Endothelial cell of umbilical vein (primary cell): Measurements from ENCODE around the gene LEAP2. TPM values are rescaled to one million over a fixed set of nuclear protein-coding genes. Genes with fewer than 3 reads are reported as not detected.

Experiments used
- BruUV-seq: library from RNA; stranded (reverse); fragments of 400-500 nt; replicated peaks from 2 replicates; lab custom pipeline; 2021; lab: Mats Ljungman, UMichigan
- CTCF ChIA-PET: fragments of 300-600, 350-600 bp; sonication (Branson Sonifier 250); formaldehyde crosslinking; loops from one replicate; lab custom pipeline; 2021; ENCODE audit warnings: antibody characterized with exemption, inconsistent platforms; lab: Charles Lee
- POLR2A ChIA-PET: fragments of 300-600, 350-600 bp; sonication (Branson Sonifier 250); formaldehyde crosslinking; loops from one replicate; lab custom pipeline; 2021; ENCODE audit warnings: antibody characterized with exemption, inconsistent platforms; lab: Charles Lee
- DNase-seq: peaks from one replicate; pipeline ENCODE4 v3.0.0-alpha.2; 2011; ENCODE audit warnings: low read depth, low spot score
- FAIRE-seq: peaks from 2 replicates; lab custom pipeline; 2011; peaks lifted over from hg19 to GRCh38; lab: Jason Lieb, UNC
- H2AFZ ChIP-seq: 2 replicates; pipeline ENCODE4 v1.6.0; 2012; ENCODE audit warnings: low read depth, low read length, control low read depth, inconsistent platforms
- H3K27ac ChIP-seq: 2 replicates; pipeline ENCODE4 v1.5.1; 2011; ENCODE audit warnings: low read depth, mild to moderate bottlenecking, control low read depth, low read length, moderate library complexity; ENCODE audit not compliant: insufficient read depth
- H3K27me3 ChIP-seq, 2 experiments: 2 replicates each; pipeline versions ENCODE4 v1.6.0 to v1.6.1; 2011; ENCODE audit warnings: low read length in 2 of 2, mixed read lengths in 1 of 2; ENCODE audit not compliant: control insufficient read depth in 2 of 2, insufficient read depth in 2 of 2
- H3K36me3 ChIP-seq, 2 experiments: 2 replicates in 1 of 2; 3 replicates in 1 of 2; pipeline ENCODE4 v1.5.1; 2011; ENCODE audit warnings: low read length in 2 of 2, mild to moderate bottlenecking in 1 of 2, moderate library complexity in 1 of 2; ENCODE audit not compliant: control insufficient read depth in 2 of 2, insufficient read depth in 2 of 2; ENCODE audit errors: extremely low read depth in 1 of 2
- H3K4me1 ChIP-seq: 3 replicates; pipeline ENCODE4 v1.5.1; 2011; ENCODE audit warnings: mild to moderate bottlenecking, low read length; ENCODE audit not compliant: control insufficient read depth, insufficient read depth; ENCODE audit errors: extremely low read depth
- H3K4me2 ChIP-seq: 2 replicates; pipeline ENCODE4 v1.6.1; 2011; ENCODE audit warnings: low read length, control low read depth, mixed read lengths; ENCODE audit not compliant: insufficient read depth
- H3K4me3 ChIP-seq, 3 experiments: fragments of 200-600 bp in 1 of 3; sonication (generic), shearing (Covaris generic) in 1 of 3; replicated peaks in 1 of 3; 2 replicates each; pipeline ENCODE4 v1.5.1; 2011 to 2016; ENCODE audit warnings: control low read depth in 3 of 3, low read length in 3 of 3, mild to moderate bottlenecking in 2 of 3, inconsistent platforms in 1 of 3, low read depth in 1 of 3, moderate library complexity in 1 of 3; ENCODE audit not compliant: insufficient read depth in 1 of 3
- H3K79me2 ChIP-seq: 2 replicates; pipeline ENCODE4 v1.6.0; 2012; ENCODE audit warnings: low read length, inconsistent platforms; ENCODE audit not compliant: control insufficient read depth, insufficient read depth
- H3K9ac ChIP-seq: replicated peaks from 2 replicates; pipeline ENCODE3; 2011; ENCODE audit warnings: low read length, control low read depth; ENCODE audit not compliant: insufficient read depth; ENCODE audit errors: extremely low read depth
- H3K9me1 ChIP-seq: replicated peaks from 3 replicates; pipeline ENCODE4 v1.6.0; 2011; ENCODE audit warnings: mild to moderate bottlenecking, low read length; ENCODE audit not compliant: control insufficient read depth, insufficient read depth; ENCODE audit errors: extremely low read depth
- H3K9me3 ChIP-seq: replicated peaks from 2 replicates; pipeline ENCODE4 v1.5.1; 2012; ENCODE audit warnings: low read length, inconsistent platforms; ENCODE audit not compliant: control insufficient read depth, insufficient read depth
- H4K20me1 ChIP-seq: replicated peaks from 2 replicates; pipeline ENCODE3; 2011; ENCODE audit warnings: mild to moderate bottlenecking, low read length; ENCODE audit not compliant: control insufficient read depth, insufficient read depth; ENCODE audit errors: extremely low read depth
- EZH2 ChIP-seq: IDR thresholded peaks from 2 replicates; pipeline ENCODE4 v1.6.1; 2012; ENCODE audit warnings: borderline replicate concordance, low read depth, mild to moderate bottlenecking, moderate library complexity, low read length, inconsistent platforms; ENCODE audit not compliant: severe bottlenecking
- FOS ChIP-seq: IDR thresholded peaks from 2 replicates; pipeline ENCODE4 v1.6.1; 2011; ENCODE audit warnings: mild to moderate bottlenecking, low read length, moderate library complexity, borderline replicate concordance; ENCODE audit not compliant: insufficient read depth
- GATA2 ChIP-seq: IDR thresholded peaks from 2 replicates; pipeline ENCODE4 v1.7.0; 2011; ENCODE audit warnings: low read depth, mild to moderate bottlenecking, moderate library complexity, mixed read lengths, low read length; ENCODE audit not compliant: insufficient read length, insufficient read depth
- JUN ChIP-seq: IDR thresholded peaks from 2 replicates; pipeline ENCODE4 v1.6.1; 2011; ENCODE audit warnings: borderline replicate concordance, low read depth; ENCODE audit not compliant: insufficient read length, insufficient read depth
- MYC ChIP-seq: IDR thresholded peaks from one replicate; pipeline ENCODE4 v1.6.1; 2011; ENCODE audit warnings: mild to moderate bottlenecking, low read depth, low read length
- POLR2A ChIP-seq: IDR thresholded peaks from 2 replicates; pipeline ENCODE4 v1.6.1; 2012; ENCODE audit warnings: low read depth, mild to moderate bottlenecking, control low read depth, low read length
- POLR2AphosphoS5 ChIP-seq: IDR thresholded peaks from 2 replicates; pipeline ENCODE4 v1.6.1; 2012; ENCODE audit warnings: low read depth, mild to moderate bottlenecking, control low read depth, low read length, moderate library complexity; ENCODE audit not compliant: insufficient read depth
- dilution Hi-C: fragments of 300-500 bp; cut with MboI; formaldehyde crosslinking; loops from one replicate; pipeline ENCODE4 v1.15.0; 2019; ENCODE audit warnings: low sequenced_read_pairs; ENCODE audit not compliant: extremely low pct_ligation_motif_present
- intact Hi-C: fragments of 100-400 bp; cut with micrococcal nuclease; formaldehyde crosslinking; loops from one replicate; pipeline ENCODE4 v1.10.0; 2022
- polyA plus RNA-seq, 4 experiments: library from polyadenylated mRNA; depleted of rRNA in 3 of 4; stranded (reverse) in 3 of 4; unstranded in 1 of 4; fragments of >200 nt; gene quantifications; 2 replicates each; pipeline versions ENCODE4 v1.2.1 to v1.2.3, GENCODE V29; 2011 to 2012; ENCODE audit warnings: missing spikeins in 1 of 4
- total RNA-seq: library from RNA; stranded (reverse); gene quantifications from 2 replicates; pipeline ENCODE4 v1.2.3, GENCODE V29; 2021
- TF ChIP-seq, protein P1 (sequence below): IDR thresholded peaks from 2 replicates; pipeline ENCODE4 v1.6.1; 2011; ENCODE audit not compliant: insufficient read depth, insufficient read length
- TF ChIP-seq, protein P2 (sequence below), 2 donors: IDR thresholded peaks; 1 replicate in 1 of 2; 2 replicates in 1 of 2; pipeline ENCODE4 v1.5.1; 2011; ENCODE audit warnings: low read length in 2 of 2, mild to moderate bottlenecking in 2 of 2, moderate library complexity in 2 of 2, control low read depth in 1 of 2, inconsistent platforms in 1 of 2, low read depth in 1 of 2; ENCODE audit not compliant: insufficient read depth in 1 of 2; ENCODE audit errors: extremely low read depth in 1 of 2

The LEAP2 gene
- total and polyA plus RNA-seq, 2 donors (not counting 3 experiments of a cell fraction or from before 2014, with no cell fraction given): 0.37 to 0.40 TPM

DNA sequence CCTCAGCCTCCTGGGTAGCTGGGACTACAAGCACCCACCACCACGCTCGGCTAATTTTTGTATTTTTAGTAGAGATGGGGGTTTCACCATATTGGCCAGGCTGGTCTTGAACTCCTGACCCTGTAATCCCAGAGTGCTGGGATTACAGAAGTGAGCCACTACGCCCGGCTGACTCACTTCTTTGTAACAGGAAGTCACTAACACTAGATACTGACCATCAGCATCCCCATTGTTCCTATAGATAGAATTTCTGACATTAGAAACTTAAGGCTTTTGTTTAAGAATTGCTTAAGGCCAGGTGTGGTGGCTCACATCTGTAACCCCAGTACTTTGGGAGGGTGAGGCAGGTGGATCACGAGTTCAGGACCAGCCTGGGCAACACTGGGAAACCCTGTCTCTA, 42.2 kb downstream of the LEAP2 start:
- peaks cover 58% of the 10 kb centered on the region for H3K79me2 ChIP-seq
- H3K9ac ChIP-seq: no peak overlapping the region
- H2AFZ ChIP-seq: no peak overlapping the region
- DNase-seq: peak; percentile 15
- no peaks in the 10 kb centered on the region for H3K9me3 ChIP-seq
- ChIA-PET POLR2A (interaction anchor here (0.6 kb wide), 1 partner anchor 76 kb away, joined by 3 read pairs; no protein-coding TSS in a partner anchor), CTCF (no interaction called here)
- no peaks in the 10 kb centered on the region for H3K9me1 ChIP-seq
- TF ChIP-seq FOS (peak; percentile 45), JUN (no peak), POLR2AphosphoS5 (no peak)
- TF ChIP-seq, protein P1, sequence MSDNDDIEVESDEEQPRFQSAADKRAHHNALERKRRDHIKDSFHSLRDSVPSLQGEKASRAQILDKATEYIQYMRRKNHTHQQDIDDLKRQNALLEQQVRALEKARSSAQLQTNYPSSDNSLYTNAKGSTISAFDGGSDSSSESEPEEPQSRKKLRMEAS: no peak
- dilution Hi-C loops: no loop called here
- no peak overlapping the region for H3K4me2 ChIP-seq
- FAIRE-seq: no peak
- peak overlapping the region; percentile 12 for H3K27ac ChIP-seq
- no peaks in the 10 kb centered on the region for H3K27me3 ChIP-seq
- H3K4me3 ChIP-seq: no peak overlapping the region
- H3K4me1 ChIP-seq: peaks cover 9% of the 10 kb centered on the region
- peaks cover 4% of the 10 kb centered on the region for H4K20me1 ChIP-seq
- H3K36me3 ChIP-seq: peaks cover 0 to 6% of the 10 kb centered on the region in 2 experiments
- intact Hi-C loops: no loop called here
- no TSS peak for BruUV-seq

DNA sequence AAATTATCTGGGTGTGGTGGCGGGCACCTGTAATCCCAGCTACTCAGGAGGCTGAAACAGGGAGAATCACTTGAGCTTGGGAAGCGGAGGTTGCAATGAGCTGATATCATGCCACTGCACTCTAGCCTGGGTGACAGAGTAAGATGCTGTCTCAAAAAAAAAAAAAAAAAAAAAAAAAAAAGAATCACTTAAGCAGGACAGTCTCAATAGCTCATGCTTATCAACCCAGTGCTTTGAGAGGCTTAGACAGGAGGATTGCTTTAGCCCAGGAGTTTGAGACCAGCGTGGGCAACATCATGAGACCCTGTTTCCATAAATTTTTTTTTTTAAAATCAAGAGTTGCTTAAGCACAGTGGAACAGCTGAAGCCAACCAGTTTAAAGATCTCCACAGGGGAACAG, 42.6 kb downstream of the LEAP2 start:
- POLR2A ChIA-PET: interaction anchor here (0.6 kb wide), 1 partner anchor 76 kb away, joined by 3 read pairs; no protein-coding TSS in a partner anchor
- dilution Hi-C loops (no loop called here), intact Hi-C loops (no loop called here)
- CTCF ChIA-PET: no interaction called here
- Histone ChIP-seq H3K27ac (peak overlapping the region; percentile 12), H3K4me3 (no peak overlapping the region), H3K9ac (no peak overlapping the region), H3K4me1 (peaks cover 9% of the 10 kb centered on the region), H3K27me3 (no peaks in the 10 kb centered on the region), H4K20me1 (peaks cover 4% of the 10 kb centered on the region), H2AFZ (no peak overlapping the region), H3K4me2 (no peak overlapping the region), H3K9me3 (no peaks in the 10 kb centered on the region), H3K79me2 (peaks cover 56% of the 10 kb centered on the region), H3K9me1 (no peaks in the 10 kb centered on the region), H3K36me3 (peaks cover 0 to 6% of the 10 kb centered on the region in 2 experiments)
- no TSS peak for BruUV-seq
- FAIRE-seq (no peak), DNase-seq (no peak)
- TF ChIP-seq, protein P2, sequence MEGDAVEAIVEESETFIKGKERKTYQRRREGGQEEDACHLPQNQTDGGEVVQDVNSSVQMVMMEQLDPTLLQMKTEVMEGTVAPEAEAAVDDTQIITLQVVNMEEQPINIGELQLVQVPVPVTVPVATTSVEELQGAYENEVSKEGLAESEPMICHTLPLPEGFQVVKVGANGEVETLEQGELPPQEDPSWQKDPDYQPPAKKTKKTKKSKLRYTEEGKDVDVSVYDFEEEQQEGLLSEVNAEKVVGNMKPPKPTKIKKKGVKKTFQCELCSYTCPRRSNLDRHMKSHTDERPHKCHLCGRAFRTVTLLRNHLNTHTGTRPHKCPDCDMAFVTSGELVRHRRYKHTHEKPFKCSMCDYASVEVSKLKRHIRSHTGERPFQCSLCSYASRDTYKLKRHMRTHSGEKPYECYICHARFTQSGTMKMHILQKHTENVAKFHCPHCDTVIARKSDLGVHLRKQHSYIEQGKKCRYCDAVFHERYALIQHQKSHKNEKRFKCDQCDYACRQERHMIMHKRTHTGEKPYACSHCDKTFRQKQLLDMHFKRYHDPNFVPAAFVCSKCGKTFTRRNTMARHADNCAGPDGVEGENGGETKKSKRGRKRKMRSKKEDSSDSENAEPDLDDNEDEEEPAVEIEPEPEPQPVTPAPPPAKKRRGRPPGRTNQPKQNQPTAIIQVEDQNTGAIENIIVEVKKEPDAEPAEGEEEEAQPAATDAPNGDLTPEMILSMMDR (IDR thresholded peaks at IDR 0.05; ENCODE audit: extremely low read depth in 1 of 2, insufficient read depth in 1 of 2, low read depth in 1 of 2, low read length in 2 of 2): no peak
- TF ChIP-seq POLR2AphosphoS5 (no peak), EZH2 (no peak), FOS (no peak), POLR2A (no peak), JUN (no peak), MYC (no peak), GATA2 (no peak)
- TF ChIP-seq, protein P1: no peak
